ENCODE measurements around the gene XCL2.
A peak's percentile ranks its signal among the peaks of the same experiment; 100 is the strongest.
"Not testable (repeated sequence)": the region's sequence is repeated elsewhere in the genome, so short reads cannot be mapped to it uniquely, and the experiment has no call there.

Gene XCL2, protein sequence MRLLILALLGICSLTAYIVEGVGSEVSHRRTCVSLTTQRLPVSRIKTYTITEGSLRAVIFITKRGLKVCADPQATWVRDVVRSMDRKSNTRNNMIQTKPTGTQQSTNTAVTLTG

GRCh38 chr1:168543840-168544498, at the start of gene XCL2:
TSS of gene XCL2 (minus strand) at chr1:168543997. CDS start at chr1:168543964, 33 bp downstream.
- DNase-seq: not testable (repeated sequence)

DNA sequence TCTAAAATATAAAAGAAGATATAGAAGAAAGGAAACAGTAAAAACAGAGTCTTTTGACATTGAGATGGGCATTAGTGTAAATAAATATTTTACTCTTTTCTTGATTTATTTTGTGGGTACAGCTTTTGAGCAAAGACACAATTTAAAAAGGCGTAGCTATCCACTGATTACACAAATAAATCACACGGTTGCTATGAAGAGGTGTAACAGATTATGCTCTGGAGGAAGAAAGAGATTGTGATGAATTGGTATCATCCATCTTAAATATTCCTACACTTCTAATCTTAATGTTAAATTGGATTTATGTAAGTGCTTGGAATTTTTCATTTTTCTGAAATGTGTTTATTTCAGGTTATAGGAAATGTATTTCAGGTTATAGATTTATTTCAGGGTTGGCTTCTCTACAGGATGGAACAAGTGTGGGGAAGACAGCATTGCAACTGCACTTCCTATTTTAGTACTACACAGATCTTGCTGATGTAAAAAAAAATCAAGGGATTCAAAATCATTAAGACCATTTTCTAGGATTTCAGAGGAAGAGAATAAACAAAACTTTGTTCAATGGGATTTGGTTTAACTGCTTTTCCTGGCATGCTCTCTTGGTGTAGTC, 47.9 kb upstream of the XCL2 start:
- DNase-seq: no peak

DNA sequence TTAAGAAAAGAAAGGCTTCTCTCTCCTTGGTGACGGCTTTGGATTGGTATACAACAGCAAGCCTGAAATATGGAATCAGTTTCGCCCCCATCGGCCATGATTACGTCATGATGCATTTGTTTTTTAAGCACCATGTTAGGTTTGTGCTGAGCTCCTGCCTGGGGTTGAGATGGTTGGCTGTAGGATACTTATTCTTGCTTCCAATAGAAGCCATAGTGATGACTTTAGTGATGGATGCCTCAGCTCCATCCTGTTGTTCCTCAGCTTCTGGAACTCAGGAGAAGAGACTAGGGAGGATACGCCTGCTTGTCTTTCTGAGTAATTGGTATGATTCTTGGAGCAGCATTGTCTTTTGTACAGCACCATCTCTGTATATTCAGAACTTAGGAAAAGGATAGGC, 47.3 kb upstream of the XCL2 start:
- no peak for DNase-seq

DNA sequence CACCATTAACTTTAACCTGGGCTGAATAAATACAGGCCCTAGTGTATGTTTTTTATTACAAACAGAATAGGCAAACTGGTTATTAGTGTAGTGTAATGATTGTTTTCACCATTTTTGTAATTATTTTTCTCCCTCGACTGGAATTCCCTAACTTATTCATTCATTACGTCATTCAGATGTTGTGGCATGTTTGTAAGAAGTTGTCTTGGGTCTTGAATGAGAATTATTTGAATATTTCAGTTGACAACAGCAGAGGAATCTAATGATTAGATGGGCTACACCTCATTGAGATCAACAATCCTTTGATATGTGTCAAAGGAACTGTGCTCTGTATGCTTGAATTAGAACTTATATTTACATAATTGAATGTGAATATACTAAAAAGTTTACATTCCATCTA, 45.4 kb upstream of the XCL2 start:
- DNase-seq: no peak

DNA sequence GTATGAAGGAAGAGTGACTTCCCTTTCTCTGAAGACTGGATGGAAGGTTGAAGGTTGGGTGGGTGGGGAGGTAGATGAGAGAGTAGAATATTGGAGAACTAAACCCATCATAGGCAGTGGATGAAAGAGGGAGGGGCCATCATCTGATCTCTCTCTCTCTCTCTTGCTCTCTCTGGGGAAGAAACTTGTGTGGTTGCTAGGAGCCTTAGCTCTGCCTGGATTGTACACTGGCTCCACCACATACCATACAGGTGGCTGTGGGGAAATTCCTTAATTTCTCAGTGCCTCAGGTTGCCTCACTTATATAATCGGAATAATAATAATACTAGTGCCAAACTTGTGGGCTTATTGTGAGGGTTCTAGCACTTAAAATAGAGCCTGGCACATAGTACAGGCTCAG, 42.1 kb upstream of the XCL2 start:
- no peak for DNase-seq

GRCh38 chr1:168585191-168585590, 41.4 kb upstream of the XCL2 start:
- DNase-seq: no peak

GRCh38 chr1:168583571-168583970, 39.8 kb upstream of the XCL2 start:
- peak; percentile 59 for DNase-seq

DNA sequence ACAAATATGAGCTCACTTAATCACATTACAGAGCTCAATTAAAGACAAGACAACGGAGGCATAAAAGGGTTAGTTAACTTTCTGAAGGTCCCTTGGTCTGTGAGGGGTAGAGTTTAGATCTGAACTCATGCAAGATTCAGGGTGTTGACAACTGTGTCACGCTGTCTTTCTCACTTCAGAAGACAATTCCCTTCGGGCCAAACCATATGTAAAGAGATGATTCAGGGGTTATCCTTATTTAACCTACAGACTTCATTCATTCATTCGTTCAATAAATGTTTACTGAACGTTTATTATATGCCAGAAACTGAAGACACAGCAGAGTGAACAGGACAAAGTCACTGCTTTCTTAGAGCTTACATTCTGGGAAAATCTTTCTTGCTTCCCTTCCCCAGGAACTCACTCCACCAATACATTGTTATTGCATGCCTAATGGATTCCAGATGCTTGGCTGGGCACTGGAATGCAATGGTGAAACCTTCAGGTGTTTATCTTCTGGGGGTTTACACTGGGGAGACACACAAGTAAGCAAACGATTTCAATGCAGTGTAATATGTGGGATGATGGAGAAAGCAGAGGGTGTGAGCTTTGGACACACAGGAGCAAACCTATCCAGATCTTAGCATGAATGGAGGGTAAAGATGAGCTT, 39.0 kb upstream of the XCL2 start:
- no peak for DNase-seq

GRCh38 chr1:168581817-168582572, 38.2 kb upstream of the XCL2 start:
- DNase-seq: no peak

DNA sequence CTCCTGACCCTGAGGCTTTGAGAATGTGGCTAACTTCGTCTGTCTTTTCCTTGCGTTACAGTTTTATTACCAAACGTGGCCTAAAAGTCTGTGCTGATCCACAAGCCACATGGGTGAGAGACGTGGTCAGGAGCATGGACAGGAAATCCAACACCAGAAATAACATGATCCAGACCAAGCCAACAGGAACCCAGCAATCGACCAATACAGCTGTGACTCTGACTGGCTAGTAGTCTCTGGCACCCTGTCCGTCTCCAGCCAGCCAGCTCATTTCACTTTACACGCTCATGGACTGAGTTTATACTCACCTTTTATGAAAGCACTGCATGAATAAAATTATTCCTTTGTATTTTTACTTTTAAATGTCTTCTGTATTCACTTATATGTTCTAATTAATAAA, 37.2 kb upstream of the XCL2 start:
- DNase-seq: not testable (repeated sequence)

- DNase-seq: not testable (repeated sequence)
Observed at GRCh38 chr1:168580290-168580689, 36.5 kb upstream of the XCL2 start.

GRCh38 chr1:168578531-168579185, 34.9 kb upstream of the XCL2 start:
- DNase-seq: not testable (repeated sequence)

GRCh38 chr1:168576245-168576688, 32.5 kb upstream of the XCL2 start, which contains the start of gene XCL1:
TSS of gene XCL1 (plus strand) at chr1:168576605. CDS start at chr1:168576638, 33 bp downstream.
- DNase-seq: not testable (repeated sequence)

- not testable (repeated sequence) for DNase-seq
Observed at GRCh38 chr1:168574234-168574633, 30.4 kb upstream of the XCL2 start.

DNA sequence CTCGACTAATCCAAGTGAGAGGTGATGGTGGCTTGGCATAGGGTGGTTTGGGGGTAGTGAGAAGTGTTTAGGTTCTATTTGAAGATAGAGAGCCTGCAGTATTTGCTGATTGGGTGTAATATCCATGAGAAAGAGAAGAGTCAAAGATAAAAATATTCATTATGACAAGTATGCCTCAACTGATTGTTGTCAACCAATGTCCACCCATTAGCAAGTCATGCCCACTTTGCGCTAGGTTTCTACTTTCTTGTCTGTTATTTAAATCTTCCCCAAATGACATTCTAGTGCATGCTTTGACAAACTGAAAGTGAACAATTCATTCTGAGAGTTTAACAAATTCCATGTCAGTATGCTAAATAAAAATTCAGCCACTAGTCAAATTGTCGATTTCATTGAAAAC, 28.8 kb upstream of the XCL2 start:
- DNase-seq: no peak

DNA sequence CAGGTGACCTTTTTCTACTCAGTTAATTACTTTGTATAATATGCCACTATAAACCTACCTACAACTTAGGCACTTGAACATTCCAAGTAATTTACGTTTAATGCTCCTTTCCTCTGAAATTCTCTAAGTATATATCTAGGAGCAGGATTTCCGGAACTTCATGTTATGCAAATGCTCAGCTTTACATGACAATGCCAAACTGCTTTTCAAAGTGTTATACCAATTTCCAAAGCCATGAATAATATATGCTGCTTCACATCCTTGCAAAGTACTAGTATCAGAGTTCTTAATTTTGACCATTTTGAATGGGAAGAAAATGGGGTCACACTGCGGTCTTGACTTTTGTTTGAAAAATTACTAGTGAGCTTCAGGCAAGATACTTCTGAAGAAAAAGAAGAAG, 26.9 kb upstream of the XCL2 start:
- DNase-seq: no peak

- no peak for DNase-seq
Observed at GRCh38 chr1:168568346-168568745, 24.5 kb upstream of the XCL2 start.

DNA sequence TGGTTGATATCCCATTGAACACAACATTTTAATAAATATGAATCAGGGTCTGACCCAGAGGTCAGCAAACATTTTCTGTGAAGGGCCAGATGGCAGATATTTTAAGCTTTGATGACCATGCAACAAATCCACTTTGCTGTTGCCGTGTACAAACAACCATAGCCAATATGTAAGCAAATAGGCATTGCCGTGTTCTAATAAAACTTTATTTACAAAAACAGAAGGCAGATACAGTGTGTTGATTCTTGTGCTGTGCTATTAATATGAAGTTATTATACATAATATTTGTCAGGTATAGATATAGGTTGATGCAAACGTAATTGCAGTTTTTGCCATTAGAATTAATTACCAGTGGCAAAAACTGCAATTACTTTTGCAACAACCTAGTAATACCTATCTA, 23.8 kb upstream of the XCL2 start:
- DNase-seq: no peak

GRCh38 chr1:168567007-168567406, 23.2 kb upstream of the XCL2 start:
- DNase-seq: no peak

DNA sequence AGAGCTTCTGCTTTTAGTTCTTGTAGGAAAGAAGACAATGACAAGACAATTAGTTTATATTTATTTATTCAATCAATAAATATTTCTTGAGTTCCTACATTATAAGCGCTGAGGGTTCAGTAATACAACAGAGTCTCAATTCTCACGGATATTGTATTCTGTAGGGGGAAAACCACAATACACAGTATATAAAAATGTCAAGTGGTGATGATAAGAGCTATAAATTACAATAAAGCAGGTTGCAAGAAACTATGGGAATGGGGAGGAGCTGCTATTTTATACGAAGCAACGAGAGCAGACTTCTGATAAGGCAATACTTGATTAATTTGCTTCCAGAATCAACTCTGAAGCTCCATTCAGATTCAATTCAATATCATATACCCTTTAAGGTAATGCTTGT, 22.0 kb upstream of the XCL2 start:
- no peak for DNase-seq

- DNase-seq: no peak
Observed at GRCh38 chr1:168561989-168562388, 18.2 kb upstream of the XCL2 start.

DNA sequence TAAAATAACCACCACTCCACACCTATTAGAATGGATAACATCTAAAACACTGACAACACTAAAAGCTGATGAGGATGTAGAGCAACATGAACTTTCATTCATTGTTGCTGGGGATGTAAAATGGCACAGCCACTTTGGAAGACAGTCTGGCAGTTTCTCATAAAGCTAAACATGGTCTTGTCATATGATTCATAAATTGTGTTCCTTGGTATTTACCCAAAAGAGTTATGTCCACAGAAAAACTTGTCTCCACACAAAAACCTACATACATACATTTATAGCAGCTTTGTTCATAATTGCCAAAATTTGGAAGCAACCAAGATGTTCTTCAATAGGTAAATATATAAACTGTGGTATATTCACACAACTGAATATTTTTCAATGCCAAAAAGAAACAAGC, 16.6 kb upstream of the XCL2 start:
- no peak for DNase-seq

DNA sequence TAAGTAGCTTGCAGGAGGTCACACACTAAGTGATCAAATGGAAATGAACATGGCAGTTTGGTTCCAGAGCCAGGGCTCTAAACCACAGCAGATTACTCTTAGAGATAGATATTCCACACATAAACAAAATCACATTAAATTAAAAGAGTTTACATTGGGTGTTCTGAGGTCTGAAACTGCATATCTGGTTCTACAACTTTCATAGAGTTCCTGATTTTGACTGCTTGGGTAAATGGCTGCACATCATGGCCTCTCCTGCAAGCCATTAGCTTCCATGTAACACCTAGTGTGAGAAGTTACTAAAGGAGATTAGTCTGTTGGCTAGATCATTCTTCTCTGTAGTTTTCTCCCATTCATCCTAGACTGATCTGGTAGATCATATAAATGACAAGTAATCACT, 12.8 kb upstream of the XCL2 start:
- no peak for DNase-seq

All from islet precursor cell (in vitro differentiated cells).